ENCODE measurements around the gene ZNF365.
"Not testable (repeated sequence)": the region's sequence is repeated elsewhere in the genome, so short reads cannot be mapped to it uniquely, and the experiment has no call there.

Gene ZNF365

DNA sequence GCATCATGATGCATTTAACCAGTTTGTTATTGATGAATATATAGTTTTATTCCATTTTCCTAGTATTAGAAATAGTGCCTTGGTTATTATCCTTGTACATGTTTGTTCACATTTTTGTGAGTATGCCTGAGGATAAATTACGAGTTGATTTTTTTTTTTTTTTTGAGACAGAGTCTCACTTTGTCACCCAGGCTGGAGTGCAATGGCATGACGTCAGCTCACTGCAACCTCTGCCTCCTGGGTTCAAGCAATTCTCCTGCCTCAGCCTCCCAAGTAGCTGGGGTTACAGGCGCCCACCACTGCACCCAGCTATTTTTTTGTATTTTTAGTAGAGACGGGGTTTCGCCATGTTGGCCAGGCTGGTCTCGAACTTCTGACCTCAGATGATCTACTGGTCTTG, 4.7 kb downstream of the ZNF365 start:
- not testable (repeated sequence) for DNase-seq

DNA sequence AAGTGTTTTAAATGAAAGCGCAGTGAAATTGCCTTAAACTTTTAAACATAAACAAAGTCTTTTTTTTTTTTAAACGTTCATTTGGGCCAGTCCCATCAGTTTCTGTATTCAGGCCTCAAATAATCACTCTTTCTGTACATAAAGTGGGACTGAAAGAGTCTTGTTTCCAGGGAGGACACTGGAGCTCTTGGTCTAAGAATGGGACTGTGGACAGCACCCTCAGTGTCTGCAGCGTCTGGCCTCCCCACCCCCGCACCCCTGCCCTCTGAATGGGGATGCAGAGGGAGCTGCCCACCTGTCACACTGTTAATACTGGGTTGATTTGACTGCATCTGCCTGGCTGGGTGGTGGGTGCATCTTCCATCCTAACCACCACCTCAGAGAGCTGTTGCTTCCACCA, 5.2 kb downstream of the ZNF365 start:
- no peak for DNase-seq

DNA sequence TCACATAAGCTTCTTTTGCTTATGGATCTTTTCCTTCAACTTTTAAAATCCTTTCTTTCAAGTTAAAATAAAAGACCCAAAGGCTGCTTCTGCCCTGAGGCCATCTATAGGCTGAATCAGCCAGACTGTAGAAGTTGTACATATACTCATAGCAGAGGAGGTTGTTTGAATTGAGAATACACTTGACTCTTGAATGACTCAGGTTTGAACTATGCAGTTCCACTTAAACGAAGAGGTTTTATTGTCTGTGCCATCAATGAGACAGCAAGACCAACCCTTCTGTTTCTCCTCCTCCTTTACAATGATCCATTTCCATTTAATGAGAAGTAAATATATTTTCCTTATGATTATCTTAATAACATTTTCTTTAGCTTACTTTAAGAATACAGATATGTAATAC, 5.8 kb downstream of the ZNF365 start:
- no peak for DNase-seq

DNA sequence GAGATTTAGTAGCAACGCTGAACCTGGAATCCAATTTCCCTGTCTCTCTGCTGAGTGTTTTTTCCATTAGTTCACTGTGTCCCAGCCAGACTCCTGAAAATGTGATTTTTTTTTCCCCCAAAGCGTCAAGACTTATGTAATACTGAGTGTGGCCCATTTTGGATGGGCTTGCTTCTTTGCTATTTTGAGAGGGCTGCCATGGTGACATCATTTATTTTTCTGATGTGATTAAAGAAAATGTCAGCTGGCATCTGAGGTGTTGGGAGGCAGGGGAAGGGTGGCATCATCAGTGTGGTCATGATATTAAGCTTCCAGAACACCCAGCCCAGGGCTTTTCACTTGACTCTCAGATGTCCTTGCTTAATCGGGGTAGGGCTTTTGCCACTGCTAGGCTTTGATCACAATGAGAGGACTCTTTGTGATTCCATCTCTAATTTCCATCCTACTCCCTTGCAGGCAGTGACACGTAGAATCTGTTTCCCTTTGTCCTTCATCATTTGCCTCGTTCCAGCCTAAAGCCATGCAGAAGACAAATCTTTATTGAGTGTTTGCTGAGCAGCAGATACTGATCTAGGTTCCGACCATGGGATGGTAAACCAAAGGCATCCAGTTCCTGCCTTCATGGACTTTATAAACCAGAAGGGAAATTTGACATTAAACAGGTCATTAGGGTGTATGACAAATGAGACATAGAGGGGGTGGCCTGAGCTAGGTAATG, 7.4 kb downstream of the ZNF365 start:
- DNase-seq: no peak

DNA sequence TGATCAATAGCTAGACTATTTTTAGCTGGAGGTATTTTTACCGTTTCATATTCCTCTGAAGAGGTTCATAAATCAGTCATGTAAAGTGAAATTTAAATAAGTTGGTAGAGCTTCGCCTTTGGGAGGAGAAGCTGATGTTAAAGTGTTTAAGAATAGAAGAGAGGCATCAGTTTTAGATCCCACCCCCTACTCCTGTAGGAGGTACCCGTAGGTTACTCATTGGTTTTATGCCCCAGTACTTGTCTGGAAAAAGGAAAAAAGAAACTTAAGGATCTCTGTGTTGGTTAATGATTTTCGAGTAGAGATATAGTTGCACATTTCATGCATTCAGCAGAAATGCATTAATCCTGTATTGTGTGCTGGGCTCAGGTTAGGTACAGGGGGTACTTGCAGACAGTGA, 8.7 kb downstream of the ZNF365 start:
- DNase-seq: no peak

DNA sequence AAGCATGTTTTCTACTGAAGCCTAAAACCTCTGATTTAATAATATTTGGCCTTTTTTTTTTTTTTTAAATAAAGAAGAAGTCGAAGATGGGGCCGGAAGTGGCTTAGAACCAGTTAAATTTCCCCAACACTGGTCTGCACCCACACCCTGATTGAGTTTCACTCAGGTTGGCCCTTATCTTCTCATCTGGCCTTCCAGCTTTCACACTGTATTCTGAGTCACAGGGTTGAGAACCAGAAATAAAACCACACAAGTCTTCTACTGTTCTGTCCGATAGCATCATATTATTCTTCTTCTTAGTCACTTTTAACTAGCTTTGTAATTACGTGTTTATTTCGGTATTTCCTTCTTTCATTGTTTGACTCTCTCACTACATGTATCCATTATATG, 9.9 kb downstream of the ZNF365 start:
- no peak for DNase-seq

DNA sequence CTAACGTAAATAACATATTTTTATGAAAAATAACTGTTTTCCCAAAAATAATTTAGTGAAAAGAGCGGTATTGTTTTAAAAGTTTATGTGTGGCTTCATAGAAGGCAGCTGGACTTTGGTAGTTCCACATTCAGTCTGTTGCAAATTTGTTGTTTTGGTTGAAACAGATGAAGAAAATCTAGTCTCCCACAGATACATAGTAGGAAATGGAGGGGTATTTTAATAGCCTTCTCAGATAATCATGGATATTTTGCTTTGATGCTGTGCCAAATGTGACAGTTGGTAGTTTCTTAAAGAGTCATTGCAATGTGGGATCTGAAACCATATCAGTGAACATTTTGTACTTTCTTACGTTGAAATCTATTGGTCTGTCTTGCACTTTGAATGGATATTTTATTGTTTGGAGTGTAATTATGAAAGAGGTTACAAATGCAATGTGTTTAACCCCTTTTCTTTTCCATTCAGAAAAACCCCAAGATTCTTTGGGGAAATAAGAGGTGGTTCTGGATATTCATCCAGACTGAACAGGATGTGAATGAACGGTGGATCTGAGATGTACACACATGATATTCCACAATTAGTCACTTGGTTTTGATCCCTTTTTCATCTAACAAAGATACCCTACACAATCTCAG, 10.4 kb downstream of the ZNF365 start:
- no peak for DNase-seq

DNA sequence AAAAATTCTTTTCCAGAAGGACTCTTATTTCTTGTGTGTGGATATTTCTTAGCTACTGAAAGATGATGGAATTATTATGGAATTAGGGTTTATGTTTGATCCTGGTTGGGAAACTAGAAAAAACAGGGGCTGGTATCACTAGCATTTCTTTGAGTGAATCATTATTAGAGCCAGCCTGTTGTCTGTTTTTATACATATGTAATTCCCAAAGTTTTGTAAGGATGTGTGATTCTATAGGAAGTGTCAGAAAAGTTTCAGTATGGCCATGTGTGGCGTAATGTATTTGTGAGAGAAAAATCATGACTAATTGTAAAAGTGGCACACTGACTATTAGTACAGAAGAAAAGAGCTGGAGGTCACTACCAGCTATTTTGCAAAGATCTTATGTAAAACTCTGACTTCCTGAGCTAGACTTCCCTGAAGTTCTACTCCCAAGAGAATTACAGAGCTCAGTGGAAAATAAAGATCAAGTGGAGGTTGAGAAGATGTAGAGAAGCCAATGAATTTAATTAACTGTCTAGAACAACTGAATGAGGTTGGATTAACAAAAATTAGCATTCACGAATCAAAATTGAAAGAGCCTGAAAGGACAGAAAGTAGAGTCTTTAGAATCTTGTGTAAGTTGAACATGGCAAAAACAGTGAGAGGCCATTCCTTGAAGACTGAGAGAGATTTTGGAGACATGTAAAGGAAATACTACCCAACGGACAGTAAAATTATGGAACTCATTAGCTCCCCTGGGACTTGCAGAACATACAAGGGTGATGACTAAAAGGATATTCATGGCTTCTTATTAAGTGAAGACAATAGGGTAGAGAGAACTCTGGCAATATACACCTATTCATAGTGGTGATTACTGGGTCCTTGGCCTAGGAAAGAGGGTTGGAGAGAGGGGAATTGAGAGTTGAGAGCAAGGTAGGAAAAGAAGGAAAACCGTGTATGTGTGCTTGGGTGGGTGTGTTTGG, 12.5 kb downstream of the ZNF365 start:
- DNase-seq: no peak

DNA sequence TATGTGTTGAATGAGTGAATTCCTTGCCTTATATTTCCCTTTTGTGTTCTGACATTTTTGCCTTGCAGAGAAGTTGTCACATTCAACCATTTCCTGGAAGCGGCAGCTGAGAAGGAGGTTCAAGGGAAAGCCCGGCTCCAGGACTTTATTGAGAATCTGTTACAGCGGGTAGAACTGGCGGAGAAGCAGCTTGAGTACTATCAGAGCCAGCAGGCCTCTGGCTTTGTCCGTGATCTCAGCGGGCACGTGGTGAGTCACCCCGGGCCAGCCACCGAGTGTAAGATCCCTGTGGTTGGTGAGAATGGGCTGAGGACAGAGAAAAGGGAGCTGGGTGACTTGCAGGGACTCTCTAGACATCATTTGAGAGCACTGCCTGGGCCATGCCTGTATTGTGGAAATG, 14.2 kb downstream of the ZNF365 start:
- DNase-seq: no peak

DNA sequence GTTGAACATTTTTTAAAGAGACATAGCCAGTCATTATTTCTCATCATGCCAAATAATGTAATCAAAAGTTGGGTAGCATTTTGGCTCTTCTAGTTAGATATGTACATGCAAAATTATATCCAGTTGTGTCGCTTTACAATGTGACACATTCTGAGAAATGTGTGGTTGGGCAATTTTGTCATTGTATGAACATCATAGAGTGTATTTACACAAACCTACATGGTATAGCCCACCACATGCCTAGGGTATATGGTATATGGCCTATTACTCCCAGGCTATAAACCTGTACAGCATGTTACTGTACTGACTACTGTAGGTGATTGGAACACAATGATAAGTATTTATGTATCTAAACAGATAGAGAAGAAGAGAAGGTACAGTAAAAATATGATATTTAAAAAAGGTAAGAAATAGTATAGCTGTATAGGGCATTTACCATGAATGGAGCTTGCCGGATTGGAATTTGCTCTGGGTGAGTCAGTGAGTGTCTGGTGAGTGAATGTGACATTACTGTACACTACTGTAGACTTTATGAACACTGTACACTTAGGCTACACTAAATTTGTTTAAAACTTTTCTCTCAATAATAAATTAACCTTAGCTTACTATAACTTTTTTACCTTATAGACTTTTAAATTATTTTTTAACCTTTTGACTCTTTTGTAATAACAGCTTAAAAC, 16.5 kb downstream of the ZNF365 start:
- no peak for DNase-seq

DNA sequence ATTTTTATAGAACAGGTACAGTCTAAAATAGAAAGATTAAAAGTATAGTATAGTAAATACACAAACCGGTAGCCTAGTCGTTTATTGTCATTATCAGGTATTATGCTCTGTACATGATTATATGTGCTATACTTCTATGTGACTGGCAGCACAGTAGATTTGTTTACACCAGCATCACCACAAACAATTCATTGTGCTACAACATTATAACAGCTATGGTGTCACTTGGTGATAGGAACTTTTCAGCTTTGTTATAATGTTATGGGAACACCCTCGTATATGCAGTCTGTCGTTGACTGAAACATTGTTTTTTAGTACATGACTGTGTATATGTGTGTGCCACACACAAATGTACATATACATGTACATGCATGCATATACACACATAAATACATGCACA, 19.1 kb downstream of the ZNF365 start:
- DNase-seq: no peak

DNA sequence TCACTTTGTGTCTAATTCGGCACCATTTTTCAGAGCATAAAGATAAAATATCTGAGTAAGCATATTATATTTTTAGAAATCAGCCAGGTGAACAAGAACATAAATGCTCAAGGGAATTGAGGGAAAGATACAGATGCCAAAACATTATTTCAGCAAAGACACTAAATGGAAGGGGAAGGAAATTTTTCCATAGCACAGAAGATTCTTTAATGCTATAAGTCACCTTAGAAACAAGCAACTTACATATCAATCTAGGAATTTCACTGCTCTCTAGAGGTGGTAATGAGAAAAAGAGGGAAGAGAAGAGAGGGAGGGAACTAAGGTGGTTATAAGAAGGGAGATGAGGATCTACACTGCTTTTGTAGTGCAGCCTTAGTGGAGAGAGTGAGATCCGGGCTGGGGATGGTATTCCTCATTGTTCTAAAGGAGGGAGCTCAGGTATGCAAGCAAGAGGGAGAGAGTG, 20.4 kb downstream of the ZNF365 start:
- no peak for DNase-seq

DNA sequence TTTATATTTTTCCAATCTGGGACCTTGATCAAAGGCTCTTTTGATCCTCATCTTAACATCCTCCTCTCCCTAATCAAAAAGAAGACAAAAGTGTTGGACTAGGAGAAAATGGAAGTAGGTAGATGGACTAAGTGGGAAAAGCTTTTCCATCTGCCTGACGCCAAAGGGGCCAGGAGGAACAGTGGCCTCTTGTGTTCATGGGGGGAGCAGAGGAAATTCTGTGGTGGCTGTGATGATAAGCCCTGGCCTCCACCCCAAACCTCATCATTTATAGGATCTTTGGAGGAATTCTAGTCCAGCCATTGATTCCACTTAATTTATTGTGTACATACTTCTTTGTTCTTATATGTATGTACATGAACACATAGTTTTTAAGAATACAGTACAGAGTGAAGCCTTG, 21.7 kb downstream of the ZNF365 start:
- no peak for DNase-seq

DNA sequence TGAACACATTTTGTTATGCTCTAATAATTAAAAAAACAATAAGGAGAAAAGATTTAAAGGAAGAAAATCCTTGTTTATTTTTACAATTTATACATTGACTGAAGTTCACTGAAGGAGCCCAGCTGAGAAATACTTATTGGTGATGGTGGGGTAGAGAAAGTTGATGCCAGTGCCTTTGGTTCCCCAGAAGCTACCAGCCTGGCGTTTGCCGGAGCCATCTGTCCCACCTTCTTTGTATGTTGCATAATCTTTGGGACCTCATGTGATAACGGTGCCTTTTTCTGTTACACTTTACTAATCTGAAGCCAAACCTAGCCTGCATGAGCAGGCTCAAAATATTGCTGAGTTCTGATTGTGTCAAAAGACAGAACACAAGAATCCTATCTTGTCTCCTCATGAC, 22.7 kb downstream of the ZNF365 start:
- no peak for DNase-seq

DNA sequence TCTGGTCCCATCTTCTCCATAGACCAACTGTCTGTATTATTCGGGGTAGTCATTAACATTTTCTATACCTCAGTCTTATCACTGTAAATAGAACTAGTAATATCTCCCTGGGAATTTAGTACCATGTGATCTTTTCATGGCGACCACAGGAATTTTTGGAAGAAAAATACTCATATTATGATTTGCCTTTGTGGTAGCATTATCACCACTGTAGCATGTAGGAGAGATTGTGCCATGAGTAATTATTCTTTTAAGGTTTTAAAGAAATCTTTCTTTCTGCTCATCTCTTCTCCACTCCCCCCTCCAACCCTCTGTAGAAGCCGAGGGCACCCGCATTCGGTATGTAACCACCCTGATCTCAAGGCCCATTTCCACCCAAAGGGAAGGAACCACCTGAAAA, 25.0 kb downstream of the ZNF365 start:
- no peak for DNase-seq

DNA sequence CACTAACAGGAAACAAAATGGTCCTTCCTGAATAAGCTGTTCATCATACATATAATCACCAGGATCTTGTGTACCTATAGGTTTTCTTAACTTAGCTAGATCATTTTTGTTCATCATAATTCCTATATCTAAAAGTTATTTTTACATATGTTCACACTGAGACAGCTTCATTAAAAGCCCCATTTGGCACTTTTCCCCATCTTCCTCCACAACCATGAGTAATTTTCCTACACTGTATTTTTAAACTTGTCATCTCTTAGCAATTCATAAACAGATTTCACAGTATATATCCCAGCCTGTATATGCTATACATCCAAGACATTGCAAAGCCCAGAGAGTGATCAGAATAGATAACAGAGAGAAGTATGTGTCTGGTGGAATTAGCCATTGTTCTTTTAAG, 28.3 kb downstream of the ZNF365 start:
- DNase-seq: no peak

DNA sequence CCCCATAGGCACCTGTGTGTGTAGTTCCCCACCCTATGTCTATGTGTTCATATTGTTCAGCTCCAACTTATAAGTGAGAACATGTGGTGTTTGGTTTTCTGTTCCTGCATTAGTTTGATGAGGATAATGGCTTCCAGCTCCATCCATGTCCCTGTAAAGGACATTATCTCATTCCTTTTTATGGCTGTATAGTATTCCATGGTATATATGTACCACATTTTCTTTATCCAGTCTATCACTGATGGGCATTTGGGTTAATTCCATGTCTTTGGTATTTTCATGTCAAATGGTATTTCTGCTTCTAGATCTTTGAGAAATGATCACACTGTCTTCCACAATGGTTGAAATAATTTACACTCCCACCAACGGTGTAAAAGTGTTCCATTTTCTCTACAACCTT, 36.4 kb downstream of the ZNF365 start:
- not testable (repeated sequence) for DNase-seq

DNA sequence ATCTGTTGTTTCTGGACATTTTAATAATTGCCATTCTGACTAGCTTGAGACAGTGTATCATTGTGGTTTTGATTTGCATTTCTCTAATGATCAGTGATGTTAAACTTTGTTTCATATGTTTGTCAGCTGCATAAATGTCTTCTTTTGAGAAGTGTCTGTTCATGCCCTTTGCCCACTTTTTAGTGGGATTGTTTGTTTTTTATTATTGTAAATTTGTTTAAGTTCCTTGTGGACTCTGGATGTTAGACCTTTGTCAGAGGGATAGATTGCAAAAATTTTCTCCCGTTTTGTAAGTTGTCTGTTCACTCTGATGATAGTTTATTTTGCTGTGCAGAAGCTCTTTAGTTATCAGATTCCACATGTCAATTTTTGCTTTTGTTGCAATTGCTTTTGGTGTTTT, 36.8 kb downstream of the ZNF365 start:
- not testable (repeated sequence) for DNase-seq

DNA sequence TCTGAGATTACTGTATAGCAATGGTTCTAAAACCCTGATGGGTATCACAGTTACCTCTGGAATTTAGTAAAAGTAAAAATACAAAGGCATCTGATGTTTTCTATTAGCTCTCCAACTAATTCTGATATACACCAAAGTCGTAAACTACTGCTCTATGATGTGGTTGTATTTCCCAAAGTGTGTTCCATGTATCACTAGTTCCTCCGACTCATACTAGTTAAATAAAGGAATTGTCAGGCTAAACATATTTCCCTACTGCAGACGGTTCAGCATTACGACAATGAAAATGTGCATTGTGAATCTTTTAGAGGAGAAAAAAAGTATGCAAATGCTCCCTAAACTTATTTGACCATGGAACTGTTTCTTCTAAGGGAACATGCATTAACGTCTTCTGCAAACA, 38.9 kb downstream of the ZNF365 start:
- DNase-seq: no peak

DNA sequence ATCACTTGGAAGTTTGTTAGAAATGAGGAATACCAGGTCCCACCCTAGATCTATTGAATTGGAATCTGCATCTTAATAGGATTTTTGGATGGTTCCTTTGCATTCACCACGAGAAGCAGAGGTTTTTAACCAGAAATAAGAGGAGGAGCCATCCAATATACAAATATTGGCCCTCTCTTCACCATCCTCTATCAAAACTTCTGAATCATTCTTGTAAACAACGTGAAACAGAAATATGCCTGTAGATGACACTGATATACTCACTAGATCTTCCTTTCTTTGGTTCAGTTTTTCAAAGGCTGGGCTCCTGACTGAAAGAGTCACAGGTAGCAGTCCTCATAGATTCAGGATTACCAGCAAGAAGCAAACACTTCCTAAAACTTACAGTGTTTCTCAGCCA, 39.5 kb downstream of the ZNF365 start:
- no peak for DNase-seq

DNA sequence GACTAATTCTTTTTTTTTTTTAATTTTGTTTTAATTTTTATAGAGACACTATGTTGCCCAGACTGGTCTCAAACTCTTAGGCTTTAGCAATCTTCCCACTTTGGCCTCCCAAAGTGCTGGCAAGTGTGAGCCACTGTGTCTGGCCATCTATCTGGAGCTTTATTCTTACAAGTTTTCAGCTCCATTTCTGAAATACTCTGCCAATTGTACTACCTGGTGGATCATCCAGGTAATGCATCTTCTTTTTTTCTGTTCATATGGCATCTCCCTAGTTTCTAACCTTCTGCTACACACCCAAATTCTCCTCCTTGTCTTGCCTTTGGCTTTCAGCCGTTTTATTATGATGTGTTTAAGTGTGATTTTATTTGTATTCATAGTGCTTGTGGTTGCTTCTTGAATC, 40.2 kb downstream of the ZNF365 start:
- DNase-seq: no peak

DNA sequence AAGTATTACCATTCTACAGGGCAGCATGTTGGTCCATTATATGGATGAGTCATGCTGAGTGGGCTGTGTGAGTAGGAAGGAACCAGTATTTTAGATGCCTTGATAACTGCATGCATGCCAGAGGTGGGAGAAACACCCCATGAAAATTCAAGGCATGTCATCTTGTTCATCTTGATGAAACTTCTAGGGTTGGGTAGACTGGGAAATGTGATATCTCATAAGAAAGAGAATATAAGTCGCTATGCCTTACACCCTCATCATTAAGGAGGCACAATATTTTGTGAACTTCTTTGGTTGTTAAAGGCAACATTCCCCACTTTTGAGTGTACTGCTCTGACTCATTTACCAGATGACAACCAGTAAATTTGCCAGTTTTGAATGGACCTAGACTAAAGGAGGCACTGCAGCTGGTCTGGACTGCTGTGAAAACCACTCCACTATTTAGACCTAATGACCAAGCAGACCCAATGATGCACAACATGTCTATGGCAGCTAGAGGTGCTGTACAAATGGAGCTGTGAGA, 48.0 kb downstream of the ZNF365 start:
- no peak for DNase-seq

DNA sequence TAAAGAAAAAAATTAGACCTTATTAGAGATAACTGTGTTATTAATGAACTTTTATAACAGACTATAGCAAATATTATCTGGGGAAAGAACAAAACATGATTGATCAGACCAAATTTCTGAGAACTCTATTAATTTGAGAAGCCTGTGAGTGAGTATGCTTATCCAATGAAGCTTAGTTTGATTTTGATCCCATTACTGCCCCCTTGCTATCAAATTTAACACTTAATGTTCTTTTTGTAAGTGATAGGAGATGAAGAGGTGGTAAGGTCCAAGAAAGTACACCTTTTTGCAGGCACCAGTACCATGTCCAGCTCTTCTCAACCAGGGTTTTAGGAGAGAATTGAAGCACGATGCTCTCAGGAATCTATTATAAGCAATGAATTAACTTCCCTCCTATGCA, 49.9 kb downstream of the ZNF365 start:
- no peak for DNase-seq
